Trophoblast cell (in vitro differentiated cells and primary cell): ENCODE results near the gene COL4A3.
"Not testable (repeated sequence)": the region's sequence is repeated elsewhere in the genome, so short reads cannot be mapped to it uniquely, and the experiment has no call there.

Experiments used
- DNase-seq, 2 donors: peaks; one replicate each; pipeline ENCODE4 v3.0.0-alpha.2; 2016
- H2AFZ ChIP-seq: 2 replicates; pipeline ENCODE4 v1.6.1; 2013; ENCODE audit warnings: low read length, moderate library complexity, mild to moderate bottlenecking; ENCODE audit not compliant: insufficient read depth, poor library complexity
- H2AK5ac ChIP-seq: 2 replicates; pipeline ENCODE4 v1.6.1; 2013; ENCODE audit warnings: mild to moderate bottlenecking, low read length
- H2BK120ac ChIP-seq: 2 replicates; pipeline ENCODE4 v1.6.1; 2013; ENCODE audit warnings: low read length, mild to moderate bottlenecking, moderate library complexity; ENCODE audit not compliant: insufficient read depth, poor library complexity
- H2BK12ac ChIP-seq: 2 replicates; pipeline ENCODE4 v1.6.1; 2013; ENCODE audit warnings: mild to moderate bottlenecking, low read length, moderate library complexity
- H2BK5ac ChIP-seq: 2 replicates; pipeline ENCODE4 v1.6.1; 2013; ENCODE audit warnings: low read length, low read depth, moderate library complexity, mild to moderate bottlenecking; ENCODE audit not compliant: poor library complexity
- H3K14ac ChIP-seq: 2 replicates; pipeline ENCODE4 v1.6.1; 2013; ENCODE audit warnings: mild to moderate bottlenecking, low read length
- H3K18ac ChIP-seq: 2 replicates; pipeline ENCODE4 v1.6.1; 2013; ENCODE audit warnings: mild to moderate bottlenecking, low read length
- H3K23ac ChIP-seq: 2 replicates; pipeline ENCODE4 v1.6.1; 2013; ENCODE audit warnings: low read length
- H3K27ac ChIP-seq: 2 replicates; pipeline ENCODE4 v1.5.1; 2013; ENCODE audit warnings: low read depth, mild to moderate bottlenecking, inconsistent platforms, low read length, moderate library complexity
- H3K27me3 ChIP-seq: 2 replicates; pipeline ENCODE4 v1.6.1; 2013; ENCODE audit warnings: inconsistent platforms, mild to moderate bottlenecking, low read length, moderate library complexity; ENCODE audit not compliant: insufficient read depth
- H3K36me3 ChIP-seq, 2 experiments: 1 replicate in 1 of 2; 2 replicates in 1 of 2; pipeline ENCODE4 v1.6.1; 2013; ENCODE audit warnings: low read length in 2 of 2, mild to moderate bottlenecking in 2 of 2, moderate library complexity in 1 of 2; ENCODE audit not compliant: insufficient read depth in 2 of 2, control insufficient read depth in 1 of 2
- H3K4ac ChIP-seq: 2 replicates; pipeline ENCODE4 v1.6.1; 2013; ENCODE audit warnings: low read depth, mild to moderate bottlenecking, low read length, moderate library complexity
- H3K4me1 ChIP-seq, 2 experiments: 1 replicate in 1 of 2; 2 replicates in 1 of 2; pipeline ENCODE4 v1.6.1; 2013; ENCODE audit warnings: low read length in 2 of 2, mild to moderate bottlenecking in 2 of 2, moderate library complexity in 1 of 2; ENCODE audit not compliant: insufficient read depth in 2 of 2, control insufficient read depth in 1 of 2
- H3K4me2 ChIP-seq: 2 replicates; pipeline ENCODE4 v1.6.1; 2013; ENCODE audit warnings: inconsistent platforms, mild to moderate bottlenecking, low read length, moderate library complexity
- H3K4me3 ChIP-seq: 2 replicates; pipeline ENCODE4 v1.5.1; 2013; ENCODE audit warnings: mild to moderate bottlenecking, low read depth, low read length, inconsistent platforms
- H3K79me1 ChIP-seq: one replicate; pipeline ENCODE4 v1.6.1; 2013; ENCODE audit warnings: low read length
- H3K79me2 ChIP-seq: 2 replicates; pipeline ENCODE4 v1.6.1; 2013; ENCODE audit warnings: low read length, mild to moderate bottlenecking; ENCODE audit not compliant: control insufficient read depth, insufficient read depth, poor library complexity
- H3K9ac ChIP-seq: 2 replicates; pipeline ENCODE4 v1.6.1; 2013; ENCODE audit warnings: mild to moderate bottlenecking, low read length
- H3K9me3 ChIP-seq: 2 replicates; pipeline ENCODE4 v1.6.1; 2013; ENCODE audit warnings: low read depth, mild to moderate bottlenecking, control low read depth, inconsistent platforms, low read length; ENCODE audit not compliant: insufficient read depth
- H4K12ac ChIP-seq: 2 replicates; pipeline ENCODE4 v1.6.1; 2013; ENCODE audit warnings: low read depth, mild to moderate bottlenecking, low read length, moderate library complexity
- H4K8ac ChIP-seq: 2 replicates; pipeline ENCODE4 v1.6.1; 2013; ENCODE audit warnings: low read depth, mild to moderate bottlenecking, low read length, moderate library complexity
- H4K91ac ChIP-seq: one replicate; pipeline ENCODE4 v1.6.1; 2013; ENCODE audit warnings: low read depth, mild to moderate bottlenecking, low read length, moderate library complexity
- WGBS: extraction: QIAGEN DNeasy Blood & Tissue Kit; methylation state at CpG from one replicate; pipeline ENCODE4 v1.1.7; 2013; ENCODE audit warnings: missing lambda C conversion rate; ENCODE audit not compliant: insufficient read length, insufficient coverage; ENCODE audit errors: extremely low coverage; 5-methylcytosine and 5-hydroxymethylcytosine counted together

COL4A3 gene

DNA sequence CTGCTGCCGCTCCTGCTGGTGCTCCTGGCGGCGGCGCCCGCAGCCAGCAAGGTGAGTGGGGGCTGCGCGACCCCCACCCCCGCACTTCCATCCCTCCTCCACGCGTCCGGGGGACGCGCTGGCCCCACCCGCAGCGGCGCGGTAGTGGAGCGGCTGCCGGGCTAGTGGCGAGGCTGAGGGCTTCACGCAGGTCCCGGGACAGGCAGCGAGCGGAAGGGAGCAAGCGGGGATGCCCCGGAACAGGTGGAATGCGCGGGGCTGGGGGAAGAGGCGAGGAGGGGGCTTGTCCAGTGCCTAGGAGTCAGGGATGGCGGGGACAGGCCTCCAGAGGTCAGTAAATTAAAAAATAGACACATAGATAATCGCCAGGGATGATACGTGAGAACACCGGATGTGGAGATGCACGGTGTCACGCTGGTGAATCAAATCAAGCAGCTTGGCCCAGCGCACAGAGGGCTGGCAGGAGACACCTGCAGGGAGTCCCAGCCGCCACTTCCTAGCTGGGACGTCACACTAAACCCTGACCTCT lies 403 bp downstream of the COL4A3 start:
- no peak overlapping the region for H2AK5ac ChIP-seq
- H3K79me2 ChIP-seq, result no peaks in the 10 kb centered on the region
- WGBS, result no CpG with 5 or more reads among the region's 38 CpGs
- no peak overlapping the region for H4K8ac ChIP-seq
- no peaks in the 10 kb centered on the region for H3K36me3 ChIP-seq
- H4K12ac ChIP-seq, result no peak overlapping the region
- no peak overlapping the region for H4K91ac ChIP-seq
- peak overlapping the region; percentile 78 for H2AFZ ChIP-seq
- no peak overlapping the region for H3K9ac ChIP-seq
- no peak overlapping the region for H3K14ac ChIP-seq
- DNase-seq, result peak in 1 of 2 donors; percentile 13
- no peak overlapping the region for H3K18ac ChIP-seq
- peaks cover 12 to 15% of the 10 kb centered on the region in 2 experiments for H3K4me1 ChIP-seq
- H2BK5ac ChIP-seq, result no peak overlapping the region
- no peaks in the 10 kb centered on the region for H3K9me3 ChIP-seq
- no peak overlapping the region for H3K4ac ChIP-seq
- H3K23ac ChIP-seq, result no peak overlapping the region
- no peak overlapping the region for H2BK120ac ChIP-seq
- no peak overlapping the region for H2BK12ac ChIP-seq
- H3K27ac ChIP-seq, result no peak overlapping the region
- H3K4me2 ChIP-seq, result peak overlapping the region; percentile 95
- peaks cover 28% of the 10 kb centered on the region for H3K27me3 ChIP-seq
- no peaks in the 10 kb centered on the region for H3K79me1 ChIP-seq
- H3K4me3 ChIP-seq, result peak overlapping the region; percentile 63

DNA sequence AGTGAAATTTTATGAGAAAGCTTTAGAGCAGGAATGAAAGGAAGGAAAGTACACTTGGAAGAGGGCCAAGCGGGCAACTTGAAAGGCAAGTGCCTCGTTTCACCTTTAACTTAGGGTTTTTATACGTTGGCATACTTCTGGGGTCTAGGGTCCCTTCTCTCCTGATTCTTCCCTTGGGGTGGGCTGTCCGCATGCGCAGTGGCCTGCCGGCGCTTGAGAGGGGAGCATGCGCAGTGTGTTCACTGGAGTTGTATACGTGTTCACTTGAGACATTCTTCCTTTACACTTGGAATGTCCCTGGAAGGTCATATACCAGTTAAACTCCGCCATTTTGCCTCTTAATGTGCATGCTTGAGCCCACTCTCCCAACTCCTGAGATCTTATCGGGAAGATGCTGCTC lies 7.4 kb downstream of the COL4A3 start:
- not testable (repeated sequence) for H3K36me3 ChIP-seq, H4K8ac ChIP-seq, H2BK12ac ChIP-seq, H4K12ac ChIP-seq, DNase-seq, H2BK120ac ChIP-seq, H3K79me2 ChIP-seq, H3K23ac ChIP-seq, H3K4me2 ChIP-seq, H3K4me3 ChIP-seq, H2AK5ac ChIP-seq, H3K27ac ChIP-seq, H2BK5ac ChIP-seq, H3K4ac ChIP-seq, H3K79me1 ChIP-seq, H3K4me1 ChIP-seq, H4K91ac ChIP-seq, H3K14ac ChIP-seq, H3K27me3 ChIP-seq, H3K18ac ChIP-seq, H2AFZ ChIP-seq, H3K9me3 ChIP-seq, H3K9ac ChIP-seq
- no CpG with 5 or more reads among the region's 11 CpGs for WGBS

DNA sequence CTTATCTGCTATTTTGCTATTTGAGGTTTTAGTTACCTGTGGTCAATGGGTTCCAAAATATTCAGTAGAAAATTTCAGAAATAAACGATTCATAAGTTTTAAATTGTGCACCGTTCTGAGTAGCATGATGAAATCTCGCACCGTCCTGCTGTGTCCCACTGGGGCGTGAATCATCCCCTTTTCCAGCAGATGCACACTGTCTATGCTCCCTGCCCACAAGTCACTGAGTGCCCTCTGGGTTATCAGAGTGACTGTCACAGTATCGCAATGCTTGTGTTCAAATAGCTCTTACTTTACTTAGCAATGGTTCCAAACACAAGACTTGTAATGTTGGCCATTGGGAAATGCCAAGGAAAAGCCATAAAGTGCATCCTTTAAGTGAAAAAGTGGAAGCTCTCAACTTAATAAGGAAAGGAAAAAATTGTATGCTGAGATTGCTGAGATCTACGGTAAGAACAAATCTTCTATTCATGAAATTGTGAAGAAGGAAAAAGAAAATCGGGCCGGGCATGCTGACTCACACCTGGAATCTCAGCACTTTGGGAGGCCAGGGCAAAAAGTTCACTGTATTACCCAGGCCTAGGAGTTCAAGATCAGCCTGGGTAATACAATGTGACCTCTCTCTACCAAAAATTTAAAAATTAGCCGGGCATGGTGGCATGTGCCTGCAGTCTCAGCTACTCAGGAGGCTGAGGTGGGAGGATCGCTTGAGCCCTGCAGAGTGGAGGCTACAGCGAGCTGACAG lies 13.3 kb downstream of the COL4A3 start:
- Histone ChIP-seq H2BK5ac (no peak overlapping the region), H3K9me3 (no peaks in the 10 kb centered on the region), H3K36me3 (no peaks in the 10 kb centered on the region), H3K4ac (no peak overlapping the region), H3K4me3 (no peak overlapping the region), H3K18ac (no peak overlapping the region), H3K4me2 (no peak overlapping the region), H3K27ac (no peak overlapping the region), H2AFZ (no peak overlapping the region), H4K12ac (no peak overlapping the region), H3K27me3 (no peaks in the 10 kb centered on the region), H3K23ac (no peak overlapping the region), H2AK5ac (no peak overlapping the region), H3K4me1 (no peaks in the 10 kb centered on the region), H4K91ac (no peak overlapping the region), H3K79me1 (no peaks in the 10 kb centered on the region), H2BK12ac (no peak overlapping the region), H2BK120ac (no peak overlapping the region), H3K14ac (no peak overlapping the region), H3K9ac (no peak overlapping the region), H4K8ac (no peak overlapping the region), H3K79me2 (no peaks in the 10 kb centered on the region)
- no CpG with 5 or more reads among the region's 12 CpGs for WGBS
- DNase-seq, result peak in 1 of 2 donors; percentile 9

GRCh38 chr2:227179988-227180685 lies 15.7 kb downstream of the COL4A3 start:
- Histone ChIP-seq H2AFZ (no peak overlapping the region), H3K4me2 (no peak overlapping the region), H4K91ac (no peak overlapping the region), H3K27ac (no peak overlapping the region), H3K9ac (no peak overlapping the region), H3K79me2 (no peaks in the 10 kb centered on the region), H3K9me3 (no peaks in the 10 kb centered on the region), H3K4me3 (no peak overlapping the region), H2BK120ac (no peak overlapping the region), H3K18ac (no peak overlapping the region), H3K79me1 (no peaks in the 10 kb centered on the region), H4K12ac (no peak overlapping the region), H2AK5ac (no peak overlapping the region), H3K23ac (no peak overlapping the region), H4K8ac (no peak overlapping the region), H3K14ac (no peak overlapping the region), H3K36me3 (no peaks in the 10 kb centered on the region), H3K4ac (no peak overlapping the region), H3K4me1 (no peaks in the 10 kb centered on the region), H2BK5ac (no peak overlapping the region), H2BK12ac (no peak overlapping the region), H3K27me3 (no peaks in the 10 kb centered on the region)
- no CpG with 5 or more reads among the region's 11 CpGs for WGBS
- no peak for DNase-seq
